Sigmoid colon (tissue), 7 donors: Measurements from ENCODE around the gene METAP1D. TPM values are rescaled to one million over a fixed set of nuclear protein-coding genes. Genes with fewer than 3 reads are reported as not detected.

Experiments
- DNase-seq: peaks from one replicate; pipeline ENCODE4 v3.0.0-alpha.2; 2019
- H3K27ac ChIP-seq, 4 donors: fragments of 200-600 bp; sonication (generic); one replicate each; pipeline ENCODE4 v1.5.1; 2016 to 2019; ENCODE audit warnings: mild to moderate bottlenecking in 1 of 4
- H3K27me3 ChIP-seq, 3 donors: fragments of 200-600 bp; sonication (generic); one replicate each; pipeline ENCODE4 v1.5.1; 2019; ENCODE audit warnings: mild to moderate bottlenecking in 1 of 3
- H3K36me3 ChIP-seq, 4 donors: fragments of 200-600 bp; sonication (generic); one replicate each; pipeline ENCODE4 v1.5.1; 2016 to 2019
- H3K4me1 ChIP-seq, 4 donors: fragments of 200-600 bp; sonication (generic); one replicate each; pipeline ENCODE4 v1.5.1; 2017 to 2019
- H3K4me3 ChIP-seq, 4 donors: fragments of 200-600 bp; sonication (generic); one replicate each; pipeline ENCODE4 v1.5.1; 2017 to 2019; ENCODE audit warnings: mild to moderate bottlenecking in 2 of 4, moderate library complexity in 1 of 4
- H3K9me3 ChIP-seq, 4 donors: fragments of 200-600 bp in 3 of 4; sonication (generic) in 3 of 4; one replicate each; pipeline versions ENCODE4 v1.5.1 to v1.6.1; 2013 to 2019
- CTCF ChIP-seq, 4 experiments: fragments of 450-650 bp in 3 of 4; fragments of 200-600 bp in 1 of 4; IDR thresholded peaks; one replicate each; pipeline ENCODE4 v1.5.1; 2016 to 2019; ENCODE audit warnings: antibody characterized with exemption in 4 of 4, mild to moderate bottlenecking in 3 of 4, moderate library complexity in 2 of 4
- EP300 ChIP-seq, 4 donors: sonication (generic); formaldehyde crosslinking; IDR thresholded peaks; one replicate each; pipeline ENCODE4 v1.6.1; 2017; ENCODE audit warnings: antibody characterized with exemption in 4 of 4
- POLR2A ChIP-seq, 2 donors: fragments of 450-650 bp; IDR thresholded peaks; one replicate each; pipeline ENCODE4 v1.6.1; 2016; ENCODE audit warnings: antibody characterized with exemption in 2 of 2, mild to moderate bottlenecking in 2 of 2, moderate library complexity in 2 of 2
- POLR2AphosphoS5 ChIP-seq, 4 donors: sonication (generic); formaldehyde crosslinking; IDR thresholded peaks; one replicate each; pipeline ENCODE4 v1.6.1; 2017; ENCODE audit warnings: antibody characterized with exemption in 4 of 4
- WGBS, 2 donors: extraction: QIAGEN DNeasy Blood & Tissue Kit; methylation state at CpG; one replicate each; pipeline ENCODE4 v1.1.7; 2013; 5-methylcytosine and 5-hydroxymethylcytosine counted together
- intact Hi-C: fragments of 100-400 bp; cut with DNase I; formaldehyde crosslinking; loops from one replicate; pipeline ENCODE4 v1.15.1; 2023
- polyA plus RNA-seq, 3 donors: library from polyadenylated mRNA; stranded (reverse); fragments of 200-250 nt; gene quantifications; one replicate each; pipeline ENCODE4 v1.2.3, GENCODE V29; 2013
- total RNA-seq, 4 donors: library from RNA; depleted of rRNA; stranded (reverse); fragments of >200 nt; gene quantifications; one replicate each; pipeline ENCODE4 v1.1.0, GENCODE V29; 2016
- donor health status: healthy with polysubstance abuse.
- donor health status: Bipolar disorder and iron deficiency.
- donor health status: healthy.

Gene METAP1D
- total and polyA plus RNA-seq, 7 donors = 0.60 to 14.4 (median 7.8) TPM

GRCh38 chr2:172048508-172049503, 49.1 kb downstream of the METAP1D start:
- Histone ChIP-seq H3K4me1 (no peaks in the 10 kb centered on the region), H3K27me3 (no peaks in the 10 kb centered on the region), H3K4me3 (no peak overlapping the region), H3K27ac (no peak overlapping the region), H3K36me3 (no peaks in the 10 kb centered on the region), H3K9me3 (no peaks in the 10 kb centered on the region)
- no peak for DNase-seq
- 95 to 96% methylated on average over 6 of the region's 6 CpGs for WGBS, 2 donors
- intact Hi-C loops = no loop called here
- TF ChIP-seq POLR2A (IDR thresholded peaks at IDR 0.05) (no peak), CTCF (IDR thresholded peaks at IDR 0.05) (no peak), POLR2AphosphoS5 (IDR thresholded peaks at IDR 0.05) (no peak), EP300 (IDR thresholded peaks at IDR 0.05) (no peak)

GRCh38 chr2:172049567-172050120, 49.9 kb downstream of the METAP1D start:
- intact Hi-C loops = no loop called here
- Histone ChIP-seq H3K4me1 (no peaks in the 10 kb centered on the region), H3K27ac (no peak overlapping the region), H3K4me3 (no peak overlapping the region), H3K27me3 (no peaks in the 10 kb centered on the region), H3K9me3 (no peaks in the 10 kb centered on the region), H3K36me3 (no peaks in the 10 kb centered on the region)
- TF ChIP-seq EP300 (IDR thresholded peaks at IDR 0.05) (no peak), CTCF (IDR thresholded peaks at IDR 0.05) (no peak), POLR2AphosphoS5 (IDR thresholded peaks at IDR 0.05) (no peak), POLR2A (IDR thresholded peaks at IDR 0.05) (no peak)
- no peak for DNase-seq
- WGBS, 2 donors = 94 to 96% methylated on average over 2 of the region's 2 CpGs

GRCh38 chr2:172050479-172051125, 50.8 kb downstream of the METAP1D start:
- 84 to 93% methylated on average over 1 of the region's 1 CpG for WGBS, 2 donors
- intact Hi-C loops = no loop called here

More at GRCh38 chr2:172050479-172051125, 50.8 kb downstream of the METAP1D start:
- no peak for DNase-seq
- Histone ChIP-seq H3K4me1 (no peaks in the 10 kb centered on the region), H3K27me3 (no peaks in the 10 kb centered on the region), H3K36me3 (no peaks in the 10 kb centered on the region), H3K27ac (no peak overlapping the region), H3K4me3 (no peak overlapping the region), H3K9me3 (no peaks in the 10 kb centered on the region)
- TF ChIP-seq CTCF (IDR thresholded peaks at IDR 0.05) (no peak), POLR2A (IDR thresholded peaks at IDR 0.05) (no peak), POLR2AphosphoS5 (IDR thresholded peaks at IDR 0.05) (no peak), EP300 (IDR thresholded peaks at IDR 0.05) (no peak)
